ENCODE data around the gene ATP5ME.

- no peak for TF ChIP-seq TAF1 (IDR thresholded peaks at IDR 0.05; ENCODE audit: borderline replicate concordance, insufficient read depth, low read length)
- no peak for TF ChIP-seq REST (IDR thresholded peaks at IDR 0.05; ENCODE audit: insufficient read depth in 1 of 2, low read depth in 2 of 2, low read length in 2 of 2)
- TF ChIP-seq POLR2AphosphoS5 (IDR thresholded peaks at IDR 0.05; ENCODE audit: low read depth, low read length) = no peak
- TF ChIP-seq SIN3A (IDR thresholded peaks at IDR 0.05; ENCODE audit: borderline replicate concordance, insufficient read depth, low read length) = no peak
Observed at GRCh38 chr4:651884-652642, 22.0 kb downstream of the ATP5ME start.

Data from PFSK-1 (cell line).